Sigmoid colon (tissue), 4 donors: ENCODE measurements around the gene KIAA2012.

Experiments used
- POLR2AphosphoS5 ChIP-seq, 4 donors: sonication (generic); formaldehyde crosslinking; IDR thresholded peaks; one replicate each; pipeline ENCODE4 v1.6.1; 2017; ENCODE audit warnings: antibody characterized with exemption in 4 of 4
- TF ChIP-seq, protein P1 (sequence below), 4 experiments: fragments of 450-650 bp in 3 of 4; fragments of 200-600 bp in 1 of 4; IDR thresholded peaks; one replicate each; pipeline ENCODE4 v1.5.1; 2016 to 2019; ENCODE audit warnings: antibody characterized with exemption in 4 of 4, mild to moderate bottlenecking in 3 of 4, moderate library complexity in 2 of 4

DNA sequence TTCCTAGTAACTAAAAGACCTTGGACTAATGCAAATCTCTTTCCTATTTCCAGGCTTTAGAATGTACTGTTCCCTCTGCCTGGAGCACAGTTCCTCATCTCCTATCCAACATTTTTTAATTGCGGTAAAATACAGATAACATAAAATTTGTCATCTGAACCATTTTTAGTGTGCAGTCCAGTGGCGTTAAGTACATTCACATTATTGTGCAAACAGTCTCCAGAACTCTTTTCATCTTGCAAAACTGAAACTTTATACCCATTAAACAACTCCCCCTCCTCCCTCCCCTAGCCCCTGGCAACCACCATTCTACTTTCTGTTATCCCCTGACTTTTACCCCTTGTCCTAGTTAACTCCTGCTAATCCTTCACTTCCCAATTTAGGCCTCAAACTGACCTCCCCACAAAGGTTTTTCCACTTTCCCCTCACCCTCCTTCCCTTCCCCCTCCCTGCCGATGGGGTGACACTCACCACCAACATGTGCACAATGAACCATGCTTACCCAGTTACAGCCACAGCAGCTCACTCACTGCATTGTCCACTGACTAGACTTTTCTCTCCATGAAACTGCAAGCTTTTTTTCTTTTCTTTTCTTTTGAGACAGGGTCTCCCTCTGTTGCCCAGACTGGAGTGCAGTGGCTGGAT lies 54.8 kb downstream of the KIAA2012 start:
- TF ChIP-seq, protein P1, sequence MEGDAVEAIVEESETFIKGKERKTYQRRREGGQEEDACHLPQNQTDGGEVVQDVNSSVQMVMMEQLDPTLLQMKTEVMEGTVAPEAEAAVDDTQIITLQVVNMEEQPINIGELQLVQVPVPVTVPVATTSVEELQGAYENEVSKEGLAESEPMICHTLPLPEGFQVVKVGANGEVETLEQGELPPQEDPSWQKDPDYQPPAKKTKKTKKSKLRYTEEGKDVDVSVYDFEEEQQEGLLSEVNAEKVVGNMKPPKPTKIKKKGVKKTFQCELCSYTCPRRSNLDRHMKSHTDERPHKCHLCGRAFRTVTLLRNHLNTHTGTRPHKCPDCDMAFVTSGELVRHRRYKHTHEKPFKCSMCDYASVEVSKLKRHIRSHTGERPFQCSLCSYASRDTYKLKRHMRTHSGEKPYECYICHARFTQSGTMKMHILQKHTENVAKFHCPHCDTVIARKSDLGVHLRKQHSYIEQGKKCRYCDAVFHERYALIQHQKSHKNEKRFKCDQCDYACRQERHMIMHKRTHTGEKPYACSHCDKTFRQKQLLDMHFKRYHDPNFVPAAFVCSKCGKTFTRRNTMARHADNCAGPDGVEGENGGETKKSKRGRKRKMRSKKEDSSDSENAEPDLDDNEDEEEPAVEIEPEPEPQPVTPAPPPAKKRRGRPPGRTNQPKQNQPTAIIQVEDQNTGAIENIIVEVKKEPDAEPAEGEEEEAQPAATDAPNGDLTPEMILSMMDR (IDR thresholded peaks at IDR 0.05) = no peak
- no peak for TF ChIP-seq POLR2AphosphoS5 (IDR thresholded peaks at IDR 0.05)
